ENCODE measurements around the gene ELF2.

- no peak for TF ChIP-seq CTCF (IDR thresholded peaks at IDR 0.05)
- TF ChIP-seq EZH2 (IDR thresholded peaks at IDR 0.05; ENCODE audit: borderline replicate concordance, insufficient read depth, low read depth, low read length, poor library complexity, severe bottlenecking), result no peak
Measured at GRCh38 chr4:139011225-139011950, 165.6 kb downstream of the ELF2 start.
